T-helper 2 cell treated with Interferon-gamma antibody and Interleukin-4, amounts not matched to agents 100 ng/mL and 5 ng/mL, for 36 hours (primary cell): ENCODE measurements around the gene B2M. TPM values are rescaled to one million over a fixed set of nuclear protein-coding genes. Genes with fewer than 3 reads are reported as not detected.
"Not testable (repeated sequence)": the region's sequence is repeated elsewhere in the genome, so short reads cannot be mapped to it uniquely, and the experiment has no call there.

ENCODE experiments used
- intact Hi-C: fragments of 100-400 bp; cut with micrococcal nuclease; formaldehyde crosslinking; loops from one replicate; pipeline ENCODE4 v1.15.1; 2023
- total RNA-seq: library from RNA; stranded (reverse); gene quantifications from 2 replicates; pipeline ENCODE4 v1.2.3, GENCODE V29; 2022

B2M gene
- total RNA-seq, 1 donor from 2014 or later = 6,268 TPM

- intact Hi-C loops = no loop called here
Measured at GRCh38 chr15:44697014-44697413, 14.3 kb upstream of the B2M start.

GRCh38 chr15:44698641-44699040 lies 12.7 kb upstream of the B2M start:
- intact Hi-C loops = no loop called here

GRCh38 chr15:44700676-44701075 lies 10.6 kb upstream of the B2M start:
- intact Hi-C loops = not testable (repeated sequence)

- intact Hi-C loops = no loop called here
Measured at GRCh38 chr15:44705986-44706385, 5.3 kb upstream of the B2M start.

- intact Hi-C loops = no loop called here
Measured at GRCh38 chr15:44706401-44706800, 4.9 kb upstream of the B2M start.

- intact Hi-C loops = no loop called here
Measured at GRCh38 chr15:44706946-44707636, 4.2 kb upstream of the B2M start.

GRCh38 chr15:44710236-44711095 lies 851 bp upstream of the B2M start:
- intact Hi-C loops = loop anchor here (1.0 kb wide), 3 partner anchors 16 to 47 kb away; partner anchors contain the start of gene SPG11

- intact Hi-C loops = loop anchor here (1.0 kb wide), 2 partner anchors 14 to 49 kb away; partner anchors contain the start of gene SPG11
Measured at GRCh38 chr15:44711743-44712345, 527 bp downstream of the B2M start.

GRCh38 chr15:44712346-44713005 lies 1.2 kb downstream of the B2M start:
- intact Hi-C loops = no loop called here

GRCh38 chr15:44713006-44713966 lies 2.0 kb downstream of the B2M start:
- intact Hi-C loops = no loop called here

GRCh38 chr15:44715142-44715796 lies 4.0 kb downstream of the B2M start:
- intact Hi-C loops = no loop called here

- intact Hi-C loops = no loop called here
Measured at GRCh38 chr15:44715797-44716334, 4.5 kb downstream of the B2M start.

- intact Hi-C loops = no loop called here
Measured at GRCh38 chr15:44716983-44717602, 5.8 kb downstream of the B2M start.

GRCh38 chr15:44718180-44718926 lies 7.0 kb downstream of the B2M start:
- intact Hi-C loops = loop anchor here (2.0 kb wide), 1 partner anchor 18 kb away; the partner anchor contains the start of gene TRIM69

GRCh38 chr15:44718927-44719292 lies 7.6 kb downstream of the B2M start:
- intact Hi-C loops = loop anchor here (1.0 to 2.0 kb wide), 2 partner anchors 9 to 18 kb away; partner anchors contain the start of gene TRIM69

- intact Hi-C loops = loop anchor here (1.0 to 2.0 kb wide), 2 partner anchors 9 to 17 kb away; partner anchors contain the start of gene TRIM69
Measured at GRCh38 chr15:44719293-44719999, 8.1 kb downstream of the B2M start.

GRCh38 chr15:44720000-44720435 lies 8.7 kb downstream of the B2M start:
- intact Hi-C loops = loop anchor here (1.0 to 10.0 kb wide), 5 partner anchors 8 to 895 kb away; partner anchors contain the start of genes CTDSPL2, MFAP1, TRIM69 and WDR76
